GM18861 (cell line): ENCODE measurements around the gene VEPH1.

Experiments
- ATAC-seq: cut with Tn5 transposase; IDR thresholded peaks from one replicate; pipeline ENCODE4 v1.9.1; 2021; ENCODE audit not compliant: unreplicated experiment

Gene VEPH1

GRCh38 chr3:157311633-157312375 lies 191.4 kb downstream of the VEPH1 start:
- ATAC-seq = no peak

- ATAC-seq = no peak
Measured at GRCh38 chr3:157310329-157311052, 192.7 kb downstream of the VEPH1 start.

- no peak for ATAC-seq
Measured at GRCh38 chr3:157306502-157306901, 196.7 kb downstream of the VEPH1 start.

GRCh38 chr3:157305392-157305791 lies 197.8 kb downstream of the VEPH1 start:
- no peak for ATAC-seq

GRCh38 chr3:157301755-157302154 lies 201.5 kb downstream of the VEPH1 start:
- no peak for ATAC-seq

GRCh38 chr3:157300981-157301663 lies 202.1 kb downstream of the VEPH1 start:
- ATAC-seq = no peak

GRCh38 chr3:157300094-157300493 lies 203.1 kb downstream of the VEPH1 start:
- ATAC-seq = no peak

- ATAC-seq = no peak
Measured at GRCh38 chr3:157297328-157297915, 205.8 kb downstream of the VEPH1 start.

- ATAC-seq = no peak
Measured at GRCh38 chr3:157294953-157295352, 208.3 kb downstream of the VEPH1 start.

GRCh38 chr3:157294491-157294890 lies 208.7 kb downstream of the VEPH1 start:
- no peak for ATAC-seq

- ATAC-seq = no peak
Measured at GRCh38 chr3:157290766-157291165, 212.4 kb downstream of the VEPH1 start.

GRCh38 chr3:157285966-157286365 lies 217.2 kb downstream of the VEPH1 start:
- no peak for ATAC-seq

GRCh38 chr3:157285141-157285540 lies 218.1 kb downstream of the VEPH1 start:
- no peak for ATAC-seq

- ATAC-seq = no peak
Measured at GRCh38 chr3:157284688-157285087, 218.5 kb downstream of the VEPH1 start.

GRCh38 chr3:157282261-157283191 lies 220.7 kb downstream of the VEPH1 start:
- no peak for ATAC-seq

- no peak for ATAC-seq
Measured at GRCh38 chr3:157280786-157281185, 222.4 kb downstream of the VEPH1 start.

GRCh38 chr3:157280354-157280753 lies 222.9 kb downstream of the VEPH1 start:
- ATAC-seq = no peak

- ATAC-seq = no peak
Measured at GRCh38 chr3:157279237-157279636, 224.0 kb downstream of the VEPH1 start.

GRCh38 chr3:157276801-157277200 lies 226.4 kb downstream of the VEPH1 start:
- no peak for ATAC-seq

GRCh38 chr3:157275832-157276231 lies 227.4 kb downstream of the VEPH1 start:
- ATAC-seq = no peak
